ENCODE measurements around the gene SIN3B.

The SIN3B gene

DNA sequence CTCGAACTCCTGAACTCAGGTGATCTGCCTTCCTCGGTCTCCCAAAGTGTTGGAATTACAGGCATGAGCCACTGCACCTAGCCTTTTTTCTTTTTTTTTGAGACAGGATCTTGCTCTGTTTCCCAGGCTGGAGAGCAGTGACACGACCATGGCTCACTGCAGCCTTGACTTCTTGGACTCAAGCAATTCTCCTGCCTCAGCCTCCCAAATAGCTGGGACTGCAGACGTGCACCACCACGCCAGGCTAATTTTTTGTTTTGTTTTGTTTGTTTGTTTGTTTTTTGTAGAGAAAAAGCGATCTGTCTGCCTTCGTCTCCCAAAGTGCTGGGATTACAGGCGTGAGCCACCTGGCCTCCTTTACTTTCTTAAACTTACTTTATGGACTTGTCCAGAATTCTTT is 6.5 kb upstream of the SIN3B start:
- DNase-seq (ENCODE audit: low read depth in 4 of 4, low spot score in 1 of 4): no peak

DNA sequence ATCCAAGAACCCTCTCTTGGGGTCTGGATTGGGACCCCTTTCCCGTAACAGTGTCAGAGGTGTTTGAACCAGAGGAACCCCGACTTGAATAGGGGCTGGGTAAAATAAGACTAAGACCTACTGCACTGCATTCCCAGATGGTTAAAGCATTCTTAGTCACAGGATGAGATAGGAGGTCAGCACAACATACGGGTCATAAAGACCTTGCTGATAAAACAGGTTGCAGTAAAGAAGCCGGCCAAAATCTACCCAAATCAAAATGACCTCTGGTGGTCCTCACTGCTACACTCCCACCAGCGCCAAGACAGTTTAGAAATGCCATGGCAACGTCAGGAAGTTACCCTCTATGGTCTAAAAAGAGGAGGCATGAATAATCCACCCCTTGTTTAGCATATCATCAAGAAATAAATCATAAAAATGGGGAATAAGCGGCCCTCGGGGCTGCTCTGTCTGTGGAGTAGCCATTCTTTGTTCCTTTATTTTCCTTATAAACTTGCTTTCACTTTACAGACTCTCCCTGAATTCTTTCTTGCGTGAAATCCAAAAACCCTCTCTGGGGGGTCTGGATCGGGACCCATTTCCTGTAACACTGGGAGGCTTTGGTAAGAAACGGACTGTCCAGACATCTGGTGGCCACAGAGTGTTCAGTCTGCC is 4.4 kb upstream of the SIN3B start:
- no peak for DNase-seq (ENCODE audit: low read depth in 4 of 4, low spot score in 1 of 4)

DNA sequence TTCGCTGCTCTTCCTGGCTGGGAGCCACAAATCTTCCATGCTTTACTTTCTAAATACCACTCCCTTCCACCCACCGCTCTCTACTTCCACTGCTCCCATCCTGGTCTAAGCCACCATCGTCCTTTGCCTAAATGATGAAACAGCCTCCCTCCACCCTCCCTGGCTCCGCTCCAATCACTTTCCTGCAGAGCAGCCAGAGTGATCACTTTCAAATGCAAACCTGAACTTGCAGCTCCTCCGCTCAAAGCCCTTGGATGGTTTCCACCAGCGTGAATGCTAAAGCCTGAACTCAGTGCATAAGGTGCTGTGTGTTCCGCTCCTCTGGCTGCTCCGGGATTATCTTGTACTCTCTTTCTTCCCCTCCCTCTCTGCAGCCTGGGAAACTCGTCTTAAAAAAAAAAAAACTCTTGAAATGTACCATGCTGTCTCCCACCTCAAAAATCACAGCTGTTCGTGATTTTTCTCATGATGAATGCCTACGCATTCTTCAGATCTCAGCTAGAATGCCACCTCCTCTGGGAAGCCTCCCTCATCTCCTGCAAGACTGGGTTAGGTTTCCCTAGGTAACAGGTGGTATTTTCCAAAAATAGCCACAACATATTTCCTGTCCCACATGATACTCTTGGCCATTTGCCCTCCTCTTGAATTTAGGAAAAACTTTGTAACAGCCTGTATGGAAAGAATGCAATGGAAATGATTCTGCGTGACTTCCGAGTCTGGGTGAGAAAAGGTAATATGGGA is 3.7 kb upstream of the SIN3B start:
- DNase-seq (ENCODE audit: low read depth in 4 of 4, low spot score in 1 of 4): no peak

DNA sequence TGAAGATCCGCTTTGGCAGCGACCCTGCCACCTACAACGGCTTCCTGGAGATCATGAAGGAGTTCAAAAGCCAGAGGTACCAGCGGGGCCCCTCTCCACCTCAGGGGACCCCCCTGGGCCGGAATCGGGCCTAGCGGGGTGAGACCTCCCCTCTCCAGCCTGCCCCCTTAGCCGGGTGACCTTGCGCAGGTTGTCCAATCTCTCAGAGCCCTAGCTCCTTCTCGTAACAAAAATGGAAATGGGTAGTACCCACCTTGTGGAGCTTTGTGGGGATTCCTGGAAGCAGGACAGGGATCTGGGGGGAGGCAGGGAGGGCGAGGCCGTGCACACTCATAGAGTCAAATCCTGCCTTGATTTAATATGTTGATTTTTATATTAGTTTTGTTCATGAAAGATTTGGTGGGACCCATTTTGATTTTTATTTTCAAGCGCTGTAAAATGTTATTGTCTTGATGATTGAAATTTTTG is 658 bp downstream of the SIN3B start:
- DNase-seq (ENCODE audit: low read depth in 4 of 4, low spot score in 1 of 4): no peak

DNA sequence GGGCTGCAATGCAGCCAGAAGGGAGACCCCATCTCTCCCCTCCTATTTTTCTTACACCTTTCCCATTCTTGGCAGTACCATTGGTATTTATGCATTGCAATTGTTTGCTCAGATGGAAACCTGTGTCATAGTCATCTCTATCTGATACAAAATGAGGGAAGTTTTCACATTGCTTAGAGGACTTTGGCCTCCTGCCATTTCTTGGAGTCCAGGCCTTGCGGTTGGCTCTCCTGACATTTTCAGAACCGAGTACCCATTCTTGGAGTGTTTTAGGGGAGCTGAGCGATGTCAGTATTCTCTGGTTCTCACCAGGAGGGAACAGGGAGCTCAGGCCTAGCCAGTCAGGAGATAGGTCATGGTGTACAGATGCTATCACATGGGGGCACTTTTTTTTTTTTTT is 1.5 kb downstream of the SIN3B start:
- no peak for DNase-seq (ENCODE audit: low read depth in 4 of 4, low spot score in 1 of 4)

DNA sequence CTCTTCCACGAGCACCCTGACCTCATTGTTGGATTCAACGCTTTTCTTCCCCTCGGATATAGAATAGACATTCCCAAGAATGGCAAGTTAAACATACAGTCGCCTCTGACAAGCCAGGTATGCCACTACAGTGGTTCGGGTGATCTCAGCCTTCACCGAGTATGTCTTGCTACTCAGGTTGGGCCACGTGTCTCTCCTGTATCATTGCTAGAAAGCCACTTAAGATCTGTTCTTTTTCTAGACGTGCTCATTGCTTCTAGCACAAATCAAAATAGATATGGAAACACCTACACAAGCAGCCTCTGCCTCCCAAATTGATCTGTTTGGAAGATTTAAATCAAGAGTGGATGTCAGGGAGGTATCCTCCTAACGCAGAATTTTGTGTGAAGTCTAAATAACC is 2.3 kb downstream of the SIN3B start:
- no peak for DNase-seq (ENCODE audit: low read depth in 4 of 4, low spot score in 1 of 4)

DNA sequence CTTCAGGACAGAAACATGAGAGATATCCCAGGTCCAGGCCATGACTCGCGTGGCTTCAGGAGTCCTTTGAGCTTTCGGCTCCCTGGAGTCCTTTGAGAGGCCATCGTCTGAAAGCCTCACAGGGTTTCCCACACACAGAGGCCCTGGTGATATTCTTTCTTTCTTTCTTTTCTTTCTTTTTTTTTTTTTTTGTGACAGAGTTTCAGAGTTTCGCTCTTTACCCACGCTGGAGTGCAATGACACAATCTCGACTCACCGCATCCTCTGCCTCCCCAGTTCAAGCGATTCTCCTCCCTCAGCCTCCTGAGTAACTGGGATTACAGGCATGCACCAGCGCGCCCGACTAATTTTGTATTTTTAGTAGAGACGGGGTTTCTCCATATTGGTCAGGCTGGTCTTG is 5.5 kb downstream of the SIN3B start:
- DNase-seq (ENCODE audit: low read depth in 4 of 4, low spot score in 1 of 4): no peak

DNA sequence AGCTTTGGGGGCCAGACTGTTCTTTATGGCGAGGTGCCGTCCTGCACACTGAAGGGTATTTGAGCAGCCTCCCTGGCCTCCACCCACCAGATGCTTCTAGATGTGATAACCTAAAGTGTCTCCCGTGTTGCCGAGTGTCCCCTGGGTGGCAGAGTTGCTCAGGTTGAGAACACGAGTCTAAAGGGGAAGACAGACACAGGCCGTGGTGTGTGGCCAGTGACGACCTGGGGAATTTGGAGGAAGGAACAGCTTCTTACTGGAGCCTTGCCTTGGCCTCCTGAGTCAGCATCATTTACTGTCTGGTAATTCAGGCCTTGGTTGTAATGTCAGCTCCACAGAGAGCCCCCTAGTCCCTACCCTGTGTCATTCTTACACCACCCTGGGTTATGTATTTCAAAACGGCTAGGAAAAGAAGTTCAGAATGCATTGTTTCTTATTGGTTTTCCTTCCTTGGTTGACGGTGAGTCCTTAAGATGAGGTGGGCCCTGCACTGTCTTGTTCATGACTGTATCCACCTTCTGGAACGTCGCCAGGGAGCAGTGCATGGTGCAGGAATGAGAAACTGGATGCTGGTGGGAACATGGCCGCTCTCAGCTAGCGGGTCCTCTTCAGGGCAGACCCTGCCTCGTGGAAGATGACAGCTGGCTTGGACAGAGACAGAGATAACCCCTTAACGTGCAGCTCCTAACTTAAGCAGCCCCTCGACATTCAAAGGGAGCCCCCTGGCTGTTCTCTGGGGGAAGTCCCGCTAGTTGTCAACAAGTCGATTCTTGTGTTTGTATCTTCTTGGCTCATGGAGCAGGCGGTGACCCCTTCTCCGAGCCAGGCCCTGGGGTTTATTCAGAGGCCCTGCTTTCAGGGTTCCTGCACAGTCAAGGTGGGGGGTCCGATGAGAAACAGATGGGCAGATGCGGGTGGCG is 7.2 kb downstream of the SIN3B start:
- no peak for DNase-seq (ENCODE audit: low read depth in 4 of 4, low spot score in 1 of 4)

DNA sequence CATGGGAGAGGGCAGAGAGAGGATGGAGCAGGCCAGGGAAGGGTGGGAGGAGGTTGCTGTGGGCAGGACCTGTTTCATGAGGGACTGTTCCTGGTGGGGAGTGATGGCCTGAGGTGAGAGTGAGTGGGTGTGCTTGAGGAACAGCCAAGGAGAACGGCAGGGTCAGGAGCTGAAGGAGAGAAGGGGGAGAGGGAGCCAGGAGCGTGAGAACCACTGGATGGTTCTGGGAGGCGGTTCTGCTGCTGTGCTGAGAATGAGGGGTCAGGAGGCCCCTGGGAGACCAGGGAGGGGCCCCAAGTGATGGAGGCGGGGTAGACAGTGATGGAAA is 7.8 kb downstream of the SIN3B start:
- no peak for DNase-seq (ENCODE audit: low read depth in 4 of 4, low spot score in 1 of 4)

DNA sequence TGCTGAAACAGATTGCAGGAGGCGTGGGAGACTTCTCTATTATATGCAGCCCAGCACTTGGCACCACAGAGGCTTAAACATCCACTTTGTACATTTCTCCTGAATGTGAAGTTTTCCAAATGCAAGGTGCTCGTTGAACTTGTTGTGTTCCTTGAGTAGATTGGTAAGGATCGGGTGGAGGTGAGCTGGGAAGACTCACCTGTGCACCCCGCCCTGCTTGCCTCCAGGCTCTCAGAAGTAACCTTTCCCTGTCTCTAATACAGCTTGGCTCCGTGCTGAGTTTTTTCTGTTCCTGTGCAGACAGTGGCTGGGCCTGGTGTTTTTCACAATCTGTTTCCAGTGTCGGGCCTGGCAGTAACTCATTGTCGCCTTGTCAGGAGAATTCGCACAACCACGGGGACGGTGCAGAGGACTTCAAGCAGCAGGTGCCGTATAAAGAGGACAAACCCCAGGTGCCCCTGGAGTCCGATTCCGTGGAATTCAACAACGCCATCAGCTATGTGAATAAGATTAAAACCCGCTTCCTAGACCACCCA is 12.3 kb downstream of the SIN3B start:
- DNase-seq (ENCODE audit: low read depth in 4 of 4, low spot score in 1 of 4): no peak

DNA sequence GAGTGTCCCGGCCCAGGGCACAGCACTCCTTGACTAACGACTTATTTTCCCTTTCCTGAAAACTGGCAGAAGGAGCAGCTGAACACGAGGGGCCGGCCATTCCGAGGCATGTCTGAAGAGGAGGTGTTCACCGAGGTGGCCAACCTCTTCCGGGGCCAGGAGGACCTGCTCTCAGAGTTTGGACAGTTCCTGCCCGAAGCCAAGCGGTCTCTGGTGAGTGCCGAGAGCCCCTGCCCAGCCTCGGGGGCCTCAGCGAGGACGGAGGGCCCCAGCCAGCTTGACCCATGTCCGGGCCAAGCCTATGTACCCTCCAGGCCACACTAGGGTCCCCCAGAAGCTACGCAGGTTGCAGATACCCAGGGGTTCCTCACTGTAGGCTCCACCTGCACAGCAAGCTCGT is 17.7 kb downstream of the SIN3B start:
- no peak for DNase-seq (ENCODE audit: low read depth in 4 of 4, low spot score in 1 of 4)

DNA sequence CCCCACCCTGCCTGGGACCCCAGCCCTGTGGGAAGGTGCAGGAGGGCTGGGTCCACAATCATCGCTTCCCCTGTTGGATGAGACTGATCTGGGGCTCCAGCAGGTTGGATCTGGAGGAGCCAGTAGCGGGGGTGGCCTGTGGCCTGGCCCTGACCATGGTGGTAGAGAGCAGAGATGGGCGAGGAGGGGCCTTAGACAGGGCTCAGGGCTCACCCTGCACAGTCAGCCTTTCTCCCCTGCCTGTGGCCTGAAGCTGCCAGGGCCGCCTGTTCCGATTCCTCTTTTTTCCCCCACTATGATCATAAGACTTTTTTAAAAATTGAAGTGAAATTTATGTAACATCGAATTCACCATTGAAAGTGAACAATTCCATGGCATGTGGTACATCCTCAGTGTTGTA is 18.2 kb downstream of the SIN3B start:
- DNase-seq (ENCODE audit: low read depth in 4 of 4, low spot score in 1 of 4): no peak

DNA sequence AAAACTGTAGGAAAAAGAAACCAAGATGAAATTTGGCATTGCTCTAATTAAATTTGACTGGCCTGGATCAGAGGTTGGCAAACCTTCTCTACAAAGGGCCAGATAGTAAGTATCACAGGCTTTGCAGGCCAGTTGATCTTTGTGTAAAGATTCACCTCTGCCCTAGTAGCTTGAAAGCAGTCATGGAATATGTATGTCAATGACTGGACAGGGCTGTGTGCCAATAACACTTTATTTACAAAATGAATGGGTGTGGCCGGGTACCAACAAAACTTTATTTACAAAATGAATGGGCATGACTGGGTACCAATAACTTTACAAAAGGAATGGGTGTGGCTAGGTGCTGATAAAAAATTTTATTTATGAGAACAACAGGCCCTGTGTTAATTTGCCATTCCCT is 20.0 kb downstream of the SIN3B start:
- no peak for DNase-seq (ENCODE audit: low read depth in 4 of 4, low spot score in 1 of 4)

DNA sequence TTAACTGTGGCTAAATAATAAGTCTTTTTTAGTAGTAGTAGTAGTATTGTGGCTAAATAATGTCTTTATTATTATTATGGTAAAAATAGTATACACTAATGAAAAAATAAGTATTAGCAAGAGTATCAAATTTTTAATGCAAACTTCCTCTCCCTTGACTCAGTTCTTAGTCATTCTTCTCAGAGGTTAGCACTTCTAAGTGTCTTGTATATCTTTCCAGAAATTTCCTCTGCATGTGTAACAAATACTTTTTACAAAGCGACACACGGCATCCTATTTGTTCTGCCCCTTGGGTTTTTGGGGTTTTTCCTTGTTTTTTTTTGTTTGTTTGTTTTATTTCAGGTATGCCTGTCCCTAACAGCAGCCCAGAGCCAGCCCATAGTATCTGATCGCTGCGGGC is 20.9 kb downstream of the SIN3B start:
- DNase-seq (ENCODE audit: low read depth in 4 of 4, low spot score in 1 of 4): no peak

DNA sequence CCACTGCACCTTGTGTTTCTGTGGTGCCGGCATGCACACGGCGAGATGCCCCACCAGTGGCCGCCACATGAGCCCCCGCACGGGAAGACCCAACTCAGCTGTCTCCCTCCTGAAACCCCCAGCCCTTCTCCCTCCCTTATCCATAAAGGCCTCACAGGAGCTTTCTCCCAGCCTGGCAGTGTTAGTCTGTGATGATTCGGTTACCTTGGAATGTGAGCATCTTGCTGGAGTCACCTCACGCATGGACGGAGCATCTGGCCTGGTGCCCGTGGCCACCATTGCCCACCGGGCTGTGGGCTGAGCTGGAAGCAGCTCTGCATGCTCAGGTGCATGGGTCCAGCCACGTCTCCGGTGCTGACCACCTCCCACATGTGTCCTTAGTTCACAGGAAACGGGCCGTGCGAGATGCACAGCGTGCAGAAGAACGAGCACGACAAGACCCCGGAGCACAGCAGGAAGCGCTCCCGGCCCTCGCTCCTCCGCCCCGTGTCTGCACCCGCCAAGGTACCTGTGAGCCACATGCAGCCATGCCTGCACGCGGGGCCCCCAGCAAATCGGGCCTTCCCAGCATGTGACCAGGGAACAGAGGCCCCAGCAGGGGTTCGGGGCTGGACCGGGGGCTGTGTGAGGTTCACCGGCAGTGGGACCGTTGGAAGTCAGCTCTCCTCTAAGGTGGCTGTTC is 22.0 kb downstream of the SIN3B start:
- DNase-seq (ENCODE audit: low read depth in 4 of 4, low spot score in 1 of 4): no peak

DNA sequence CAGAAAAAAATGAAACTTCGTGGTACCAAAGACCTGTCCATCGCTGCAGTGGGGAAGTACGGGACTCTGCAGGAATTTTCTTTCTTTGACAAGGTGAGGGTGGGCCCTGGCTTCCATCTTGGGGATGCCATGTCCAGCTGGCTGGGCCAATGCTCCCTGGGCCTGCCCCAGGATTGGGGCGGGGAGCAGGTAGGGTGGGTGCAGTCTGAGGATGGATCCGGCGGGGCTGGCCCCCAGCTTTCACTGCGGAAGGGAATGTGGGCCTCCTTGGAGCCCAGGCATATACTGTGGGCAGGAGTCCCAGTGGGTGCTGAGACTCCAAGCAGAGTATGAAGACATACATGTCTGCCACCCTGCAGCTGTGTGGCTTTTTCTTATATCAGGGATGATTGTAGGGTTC is 23.9 kb downstream of the SIN3B start:
- no peak for DNase-seq (ENCODE audit: low read depth in 4 of 4, low spot score in 1 of 4)

DNA sequence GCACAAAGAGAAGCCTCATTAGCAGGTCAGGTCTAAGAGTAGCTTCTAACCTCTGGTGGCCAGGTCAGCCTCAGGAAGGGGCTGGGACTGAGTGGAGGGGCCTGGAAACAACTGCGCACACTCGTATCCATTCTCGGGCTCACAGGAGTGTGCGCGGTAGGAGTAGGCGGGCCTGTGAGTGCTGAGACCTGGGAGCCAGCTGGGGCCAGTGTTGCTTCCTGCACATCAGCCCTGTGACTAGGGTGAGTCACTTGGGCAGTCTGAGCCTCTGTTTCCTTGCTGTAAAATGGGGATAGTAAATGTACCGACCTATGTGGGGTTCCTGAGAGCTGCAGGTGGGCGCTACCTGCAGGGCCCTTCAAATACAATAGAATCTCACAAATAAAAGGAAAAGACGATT is 26.9 kb downstream of the SIN3B start:
- DNase-seq (ENCODE audit: low read depth in 4 of 4, low spot score in 1 of 4): no peak

DNA sequence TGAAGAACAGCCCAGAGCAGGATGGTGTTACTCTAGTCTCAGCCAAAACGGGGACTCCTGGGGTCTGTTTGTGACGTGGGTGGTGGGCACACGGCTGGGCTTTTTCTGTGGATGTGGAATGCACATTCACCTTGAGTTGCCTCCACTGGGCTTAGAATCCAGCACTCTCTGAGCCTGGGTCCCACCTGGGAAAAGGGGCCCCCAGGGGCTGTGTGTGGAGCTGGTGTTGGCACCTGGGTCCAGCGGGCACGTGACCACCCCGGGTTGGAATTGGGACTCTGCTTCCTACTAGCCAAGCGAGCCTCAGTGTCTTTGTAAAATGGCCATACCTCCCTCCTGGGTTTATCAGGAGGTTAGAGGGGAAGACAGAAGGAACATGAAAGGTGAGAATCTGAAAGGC is 30.4 kb downstream of the SIN3B start:
- no peak for DNase-seq (ENCODE audit: low read depth in 4 of 4, low spot score in 1 of 4)

DNA sequence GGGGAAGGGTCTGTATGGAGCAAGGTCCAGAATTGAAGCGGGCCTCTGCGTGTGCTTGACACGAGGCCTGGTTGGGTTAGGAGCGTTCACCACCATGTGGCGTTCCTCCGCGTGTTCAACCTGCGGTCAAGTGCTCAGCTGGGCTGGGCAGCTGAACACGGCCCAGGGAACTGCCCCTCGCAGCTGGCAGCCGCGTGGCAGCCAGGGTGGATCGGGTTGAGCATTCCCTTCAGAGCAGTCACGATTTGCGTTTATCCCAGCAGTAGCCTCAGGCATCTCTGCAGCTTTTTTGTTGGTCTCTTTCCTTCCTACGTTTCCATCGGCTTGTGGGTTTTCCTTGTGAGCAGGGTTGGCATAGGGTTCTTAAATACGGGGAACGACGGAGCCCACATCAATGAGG is 30.9 kb downstream of the SIN3B start:
- no peak for DNase-seq (ENCODE audit: low read depth in 4 of 4, low spot score in 1 of 4)

DNA sequence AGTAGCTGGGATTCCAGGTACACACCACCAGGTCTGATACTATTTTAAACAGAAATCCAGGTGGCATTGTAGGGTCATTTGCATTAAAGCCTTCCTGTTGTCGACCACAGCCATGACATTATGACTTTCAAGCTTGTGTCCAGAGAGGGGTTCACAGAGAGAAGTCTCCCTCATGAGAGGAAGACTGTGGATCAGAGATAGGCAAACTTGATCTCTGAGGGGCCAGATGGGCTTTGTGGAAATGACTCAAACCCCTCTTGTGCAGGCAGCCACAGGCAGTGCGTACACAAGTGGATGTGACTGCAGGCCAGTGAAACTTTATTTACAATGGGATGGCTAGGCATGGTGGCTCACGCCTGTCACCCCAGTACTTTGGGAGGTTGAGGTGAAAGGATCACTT is 31.8 kb downstream of the SIN3B start:
- DNase-seq (ENCODE audit: low read depth in 4 of 4, low spot score in 1 of 4): no peak

DNA sequence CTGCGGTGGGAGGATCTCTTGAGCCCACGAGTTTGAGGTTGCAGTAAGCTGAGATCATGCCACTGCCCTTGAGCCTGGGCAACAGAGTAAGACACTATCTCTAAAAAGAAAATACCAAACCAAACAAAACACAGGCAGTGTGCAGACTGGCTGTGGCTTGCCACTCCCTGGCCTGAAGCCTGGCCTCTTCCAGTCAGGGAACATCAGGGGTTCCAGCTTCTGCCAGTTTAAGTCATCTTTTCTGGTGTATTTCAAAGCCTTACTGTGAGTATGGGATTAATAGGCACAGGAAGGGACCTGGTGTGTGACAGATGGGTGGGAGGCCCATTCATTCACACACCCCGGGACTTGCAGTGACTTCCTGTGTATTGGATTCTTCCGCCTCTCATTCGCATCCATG is 32.6 kb downstream of the SIN3B start:
- no peak for DNase-seq (ENCODE audit: low read depth in 4 of 4, low spot score in 1 of 4)

Data from stimulated activated CD4-positive, alpha-beta T cell treated with anti-CD3 and anti-CD28 coated beads, Interleukin-1b, Interleukin-23, amount 100 ng/mL, for 24 hours (primary cell).